Femur (tissue), 1 donor: Measurements from ENCODE around the gene CHRNA3.

Experiments used
- DNase-seq: peaks from one replicate; pipeline ENCODE4 v3.0.0-alpha.2; 2017

Gene CHRNA3

DNA sequence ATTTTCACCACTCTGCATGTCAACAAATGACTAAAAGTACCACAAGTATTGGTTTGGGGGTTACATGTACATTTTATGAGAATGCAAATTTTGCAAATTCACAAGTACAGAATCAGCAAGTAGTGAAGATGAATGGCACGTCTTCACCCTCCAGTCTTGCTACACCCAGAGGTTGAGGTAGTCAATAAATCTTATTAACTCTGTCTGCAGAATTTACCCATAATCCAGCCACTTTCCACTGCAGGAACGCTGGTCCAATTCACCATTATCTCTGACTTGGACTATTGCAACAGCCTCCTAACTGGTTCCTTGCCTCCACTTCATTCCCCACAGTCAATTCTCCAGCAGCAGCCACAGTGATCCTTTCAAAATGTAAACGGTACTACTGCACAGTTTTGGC lies 70.0 kb downstream of the CHRNA3 start:
- no peak for DNase-seq

DNA sequence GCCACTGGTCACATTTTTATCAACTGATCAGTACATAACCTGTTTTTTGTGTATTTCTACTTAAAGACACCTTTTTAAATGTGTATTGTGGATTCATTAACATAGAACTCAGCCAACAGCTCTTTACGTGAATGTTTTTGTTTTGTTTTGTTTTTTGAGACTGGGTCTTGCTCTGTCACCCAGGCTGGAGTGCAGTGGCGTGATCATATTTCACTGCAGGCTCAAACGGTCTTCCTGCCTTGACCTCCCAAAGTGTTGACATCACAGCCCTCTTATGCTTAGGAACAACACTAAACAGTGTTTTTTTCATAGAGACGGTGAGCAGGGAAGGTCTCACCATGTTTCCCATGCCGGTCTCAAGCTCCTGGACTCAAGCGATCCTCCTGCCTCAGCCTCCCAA lies 70.6 kb downstream of the CHRNA3 start:
- no peak for DNase-seq
